GM19467 (cell line): ENCODE measurements around the gene TARBP2.
A peak's percentile ranks its signal among the peaks of the same experiment; 100 is the strongest.

Experiments used
- ATAC-seq: cut with Tn5 transposase; IDR thresholded peaks from one replicate; pipeline ENCODE4 v1.9.1; 2021; ENCODE audit warnings: mild to moderate bottlenecking, moderate library complexity; ENCODE audit not compliant: unreplicated experiment

TARBP2 gene

DNA sequence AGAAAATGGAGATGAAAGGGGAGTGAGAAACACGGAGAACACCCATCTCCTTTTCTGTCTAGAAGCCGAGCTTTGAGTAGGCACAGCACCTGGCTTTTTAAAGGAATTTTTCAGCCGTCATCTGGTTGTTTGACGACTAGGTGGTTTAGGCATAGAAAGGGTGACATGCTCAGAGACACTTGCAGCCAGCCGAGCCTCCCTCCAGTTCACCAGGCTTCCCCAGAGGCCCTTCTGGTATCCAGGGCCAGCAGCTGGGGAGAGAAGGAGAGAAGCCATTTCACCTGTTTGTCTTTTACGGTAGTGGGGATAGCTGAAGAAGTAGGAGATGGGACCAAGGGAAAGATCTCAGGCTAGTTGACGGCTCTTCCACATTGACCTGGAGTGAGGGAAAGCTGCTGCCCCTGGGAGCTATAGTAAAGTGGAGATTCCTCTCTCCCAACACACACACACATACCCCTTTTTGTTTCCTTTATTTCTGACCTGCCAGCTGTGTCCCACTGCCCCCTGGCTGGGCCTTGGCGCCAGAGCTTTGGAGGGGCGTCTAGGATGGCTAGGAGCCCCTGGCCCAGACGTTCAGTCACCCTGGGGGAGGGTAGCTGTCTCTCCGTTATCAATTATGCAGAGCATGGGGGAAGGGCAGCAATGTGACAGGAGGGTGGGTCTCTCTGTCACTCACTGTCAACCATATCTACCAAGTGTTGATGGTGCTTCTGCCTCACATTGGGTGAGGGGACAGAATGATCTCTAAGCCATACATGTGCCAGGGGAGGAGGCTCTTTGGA is 7.3 kb upstream of the TARBP2 start:
- ATAC-seq: no peak

GRCh38 chr12:53495903-53496751 is 5.0 kb upstream of the TARBP2 start:
- ATAC-seq: no peak

GRCh38 chr12:53496752-53497032 is 4.4 kb upstream of the TARBP2 start:
- no peak for ATAC-seq

DNA sequence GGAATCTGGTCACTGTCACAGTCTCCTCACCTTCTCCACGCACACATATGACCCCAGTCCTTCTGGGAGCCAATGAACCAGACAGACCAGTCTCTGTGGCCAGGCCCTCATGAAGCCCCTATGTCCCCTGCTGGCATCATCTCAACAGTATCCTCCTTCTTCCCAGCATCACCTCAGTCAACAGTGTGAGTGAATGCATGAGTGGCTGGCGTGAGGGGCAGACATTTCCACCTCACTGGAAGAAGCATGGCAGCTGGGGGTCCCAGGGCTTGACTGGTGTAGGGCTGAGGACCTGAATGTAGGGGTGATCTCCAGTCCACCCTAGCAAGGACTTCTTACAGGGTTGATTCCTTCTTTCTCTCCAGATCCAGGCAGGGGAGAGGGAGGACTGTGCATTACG is 3.6 kb upstream of the TARBP2 start:
- no peak for ATAC-seq

DNA sequence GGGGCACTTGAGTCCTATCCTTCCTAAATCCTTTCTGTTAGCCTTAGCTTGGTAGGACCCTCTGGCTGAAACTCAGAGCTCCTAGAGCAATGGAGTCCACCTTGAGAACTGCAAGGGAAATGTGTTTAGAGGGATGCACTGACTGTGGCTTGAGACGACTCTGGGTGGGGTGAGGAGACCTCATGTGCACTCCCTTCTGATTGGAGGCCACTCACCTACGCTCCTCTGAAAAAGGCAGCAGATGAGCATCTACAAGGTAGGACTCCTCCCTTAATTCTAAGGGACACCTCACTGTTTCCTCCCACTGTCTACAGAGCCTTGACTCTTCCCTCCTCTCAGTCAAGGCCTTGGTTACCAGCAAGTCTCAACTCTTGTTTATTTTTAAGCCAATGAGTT is 2.9 kb upstream of the TARBP2 start:
- no peak for ATAC-seq

DNA sequence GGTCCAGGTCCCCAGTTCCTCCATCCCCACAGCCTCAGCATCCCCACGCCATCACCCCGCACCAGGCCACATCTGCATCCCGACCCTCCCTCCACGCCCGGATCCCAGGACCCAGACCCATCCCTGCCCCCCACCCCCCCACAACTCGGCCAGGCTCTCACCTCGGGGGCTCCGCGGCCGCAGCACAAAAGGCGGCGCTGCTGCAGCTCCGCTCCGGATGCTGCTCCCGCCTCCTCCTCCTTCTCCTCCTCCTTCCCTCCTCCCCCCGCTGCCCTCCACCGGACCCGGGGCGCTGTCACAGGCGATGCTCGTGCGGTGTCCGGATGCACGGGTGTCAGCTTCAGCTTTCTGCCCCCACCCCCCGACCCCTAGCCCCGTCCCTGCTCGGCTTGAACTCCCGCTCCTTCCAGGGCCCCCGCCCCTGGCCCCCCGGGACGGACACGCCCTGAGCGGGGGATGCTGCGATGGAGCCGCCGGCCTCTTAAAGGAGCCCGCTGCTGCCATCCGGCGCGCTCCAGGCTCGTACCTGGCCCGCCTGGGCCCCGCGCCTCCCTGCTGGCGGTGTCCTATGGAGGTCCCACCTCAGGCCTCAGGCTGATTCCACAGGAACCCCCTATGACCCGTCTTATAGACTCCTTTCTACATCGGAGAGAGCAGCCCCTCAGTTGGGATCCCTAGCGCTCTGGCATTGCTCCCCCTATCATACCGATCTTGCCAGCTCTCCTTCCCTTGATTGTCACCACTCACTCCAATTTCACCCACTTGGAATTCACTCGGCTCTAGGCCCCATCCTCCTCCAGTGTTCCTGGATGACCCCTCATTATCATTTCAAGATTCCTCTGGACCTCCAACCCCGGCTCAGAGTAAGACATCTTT is 1.6 kb upstream of the TARBP2 start, which contains the start of gene MAP3K12:
Gene MAP3K12 (minus strand): TSS at position 193 of the 876 bp plus-strand sequence. CDS start 12,067 bp downstream, outside the sequence.
- ATAC-seq: no peak

DNA sequence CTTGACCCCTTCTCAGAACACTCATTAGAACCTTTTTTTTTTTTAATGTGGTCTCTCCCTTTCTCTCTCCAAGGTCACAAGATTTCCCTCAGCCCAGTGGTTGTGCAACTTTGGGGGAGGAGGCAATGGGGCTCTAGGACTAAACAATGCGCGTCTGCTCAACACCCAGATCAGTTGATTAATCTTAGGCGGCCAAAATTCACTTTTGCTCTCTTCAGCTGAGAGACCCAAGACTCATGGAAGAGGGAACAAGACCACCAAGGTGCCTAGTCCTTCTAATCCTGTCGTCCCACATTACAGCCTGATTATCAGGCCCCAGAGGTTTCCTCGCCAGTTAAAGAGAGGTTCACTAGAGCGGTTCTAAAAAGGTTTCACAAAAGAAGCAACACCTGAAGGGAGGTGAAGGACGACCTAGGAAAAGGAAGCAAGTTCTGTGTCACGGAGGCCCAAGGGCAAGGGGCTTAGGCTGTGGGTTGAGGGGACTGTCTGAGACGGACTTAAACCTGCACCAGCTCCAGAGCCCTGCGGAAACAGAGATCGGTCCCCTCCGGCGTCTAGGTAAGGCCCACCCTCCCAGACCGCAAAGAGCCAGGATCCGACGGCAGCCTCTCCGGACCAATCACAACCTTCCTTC is 824 bp upstream of the TARBP2 start:
- no peak for ATAC-seq

DNA sequence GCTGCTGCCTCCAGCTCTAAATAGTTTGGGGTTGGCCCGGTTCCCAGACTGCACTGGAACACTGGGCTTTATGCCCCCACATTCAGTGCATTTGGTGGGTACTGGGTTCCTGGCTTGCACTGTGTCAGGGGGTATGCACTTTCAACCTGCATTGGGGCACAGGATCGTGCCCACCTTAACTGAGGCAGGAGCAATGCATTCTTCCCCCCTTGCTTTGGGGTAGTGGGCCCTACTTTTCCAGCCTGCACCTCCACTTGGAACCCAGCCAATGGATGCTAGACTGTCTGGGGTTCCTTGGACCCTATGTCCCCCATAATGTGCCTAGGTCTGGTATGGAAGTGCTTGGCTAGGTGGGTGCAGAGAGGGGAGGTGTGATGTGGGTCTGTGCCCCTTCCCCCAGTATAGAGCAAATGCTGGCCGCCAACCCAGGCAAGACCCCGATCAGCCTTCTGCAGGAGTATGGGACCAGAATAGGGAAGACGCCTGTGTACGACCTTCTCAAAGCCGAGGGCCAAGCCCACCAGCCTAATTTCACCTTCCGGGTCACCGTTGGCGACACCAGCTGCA is 615 bp downstream of the TARBP2 start:
- no peak for ATAC-seq

- no peak for ATAC-seq
These were observed 1.2 kb downstream of the TARBP2 start for GRCh38 chr12:53502331-53502730.

DNA sequence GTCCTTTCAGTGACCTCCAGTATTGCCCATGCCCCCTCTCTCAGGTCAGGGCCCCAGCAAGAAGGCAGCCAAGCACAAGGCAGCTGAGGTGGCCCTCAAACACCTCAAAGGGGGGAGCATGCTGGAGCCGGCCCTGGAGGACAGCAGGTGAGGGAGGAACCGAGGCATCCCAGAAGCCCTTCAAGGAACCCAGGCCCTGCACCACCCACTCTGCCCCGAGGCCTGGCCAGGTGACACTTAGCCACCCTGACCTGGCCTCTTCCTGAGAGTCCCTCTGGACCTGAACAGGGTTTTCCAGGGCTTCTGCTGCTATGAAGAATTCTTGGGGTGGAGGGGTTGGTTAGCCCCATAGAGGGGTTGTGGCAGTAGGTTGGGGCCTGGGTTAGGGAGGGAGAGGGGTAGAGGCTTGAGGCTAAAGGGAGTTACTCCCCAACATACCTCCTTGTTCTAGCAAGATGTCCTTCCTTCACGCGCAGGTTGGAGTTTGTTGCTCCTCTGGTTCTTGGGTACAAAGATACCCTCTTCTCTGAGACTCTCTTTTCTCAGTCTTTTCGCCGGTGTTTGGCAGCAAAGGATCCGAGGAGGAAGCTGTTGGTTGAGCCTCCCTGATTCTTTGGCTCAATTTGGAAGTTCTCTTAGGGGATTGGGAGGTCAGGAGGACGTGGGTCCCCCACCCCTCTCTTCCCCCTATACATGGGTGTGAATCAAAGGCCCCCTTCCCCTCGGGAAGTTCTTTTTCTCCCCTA is 2.1 kb downstream of the TARBP2 start:
- ATAC-seq: no peak

DNA sequence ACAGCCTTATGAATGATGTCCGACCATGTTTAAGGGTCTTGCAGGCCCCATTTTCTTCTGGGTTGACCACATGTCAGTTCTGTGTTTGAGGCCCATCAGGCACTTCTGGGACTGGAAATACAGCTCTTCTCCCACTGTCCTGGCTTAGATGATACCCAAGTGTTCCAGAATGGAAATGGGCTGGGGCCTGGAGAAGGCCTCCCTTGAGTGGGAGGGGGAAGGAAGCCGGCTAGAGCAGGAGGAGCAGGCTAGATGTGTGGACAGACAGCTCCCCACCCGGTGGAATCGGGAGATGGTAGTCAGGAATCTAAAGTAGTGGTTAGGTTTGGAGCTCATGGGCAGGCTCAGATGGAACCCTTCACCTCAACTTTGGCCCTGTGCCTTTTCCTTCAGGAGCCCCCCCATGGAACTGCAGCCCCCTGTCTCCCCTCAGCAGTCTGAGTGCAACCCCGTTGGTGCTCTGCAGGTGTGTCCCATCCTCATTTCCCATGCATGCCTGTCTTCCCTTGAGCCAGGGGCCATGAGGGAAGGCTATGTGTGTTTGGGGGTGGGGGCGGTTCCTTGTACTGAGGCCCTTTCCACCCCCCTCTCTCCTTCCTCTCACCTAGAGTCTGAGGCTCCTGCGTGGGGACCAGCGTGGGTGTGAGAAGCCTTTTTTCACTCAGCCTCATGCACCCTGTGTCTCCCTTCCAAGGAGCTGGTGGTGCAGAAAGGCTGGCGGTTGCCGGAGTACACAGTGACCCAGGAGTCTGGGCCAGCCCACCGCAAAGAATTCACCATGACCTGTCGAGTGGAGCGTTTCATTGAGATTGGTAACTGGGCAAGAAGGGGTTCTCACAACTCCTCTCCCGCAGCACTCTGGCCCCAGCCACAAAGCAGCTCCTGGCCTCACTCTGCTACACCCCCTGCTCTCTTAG is 3.2 kb downstream of the TARBP2 start:
- ATAC-seq: no peak

DNA sequence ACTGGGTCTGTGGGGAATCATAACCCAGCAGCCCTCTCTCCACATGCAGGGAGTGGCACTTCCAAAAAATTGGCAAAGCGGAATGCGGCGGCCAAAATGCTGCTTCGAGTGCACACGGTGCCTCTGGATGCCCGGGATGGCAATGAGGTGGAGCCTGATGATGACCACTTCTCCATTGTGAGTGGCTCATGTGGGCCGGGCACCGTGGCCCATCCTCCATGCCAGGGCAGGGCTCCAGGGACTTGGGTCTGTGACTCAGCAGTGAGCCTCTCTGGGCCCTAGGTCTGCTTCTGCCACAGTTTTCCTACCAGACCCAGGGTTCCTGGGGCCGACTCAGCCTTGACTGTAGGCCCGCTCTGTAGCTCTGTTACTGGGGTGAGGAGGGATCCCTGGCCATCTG is 4.0 kb downstream of the TARBP2 start:
- ATAC-seq: no peak

GRCh38 chr12:53505555-53506449 is 4.7 kb downstream of the TARBP2 start:
- ATAC-seq: no peak

- no peak for ATAC-seq
These were observed 5.3 kb downstream of the TARBP2 start for GRCh38 chr12:53506450-53506785.

- ATAC-seq: no peak
These were observed 6.0 kb downstream of the TARBP2 start, which contains the start of gene NPFF for GRCh38 chr12:53506881-53507602. Gene NPFF (minus strand): TSS chr12:53507484. CDS start chr12:53507474, 10 bp downstream.

GRCh38 chr12:53507603-53507885 is 6.5 kb downstream of the TARBP2 start:
- no peak for ATAC-seq

DNA sequence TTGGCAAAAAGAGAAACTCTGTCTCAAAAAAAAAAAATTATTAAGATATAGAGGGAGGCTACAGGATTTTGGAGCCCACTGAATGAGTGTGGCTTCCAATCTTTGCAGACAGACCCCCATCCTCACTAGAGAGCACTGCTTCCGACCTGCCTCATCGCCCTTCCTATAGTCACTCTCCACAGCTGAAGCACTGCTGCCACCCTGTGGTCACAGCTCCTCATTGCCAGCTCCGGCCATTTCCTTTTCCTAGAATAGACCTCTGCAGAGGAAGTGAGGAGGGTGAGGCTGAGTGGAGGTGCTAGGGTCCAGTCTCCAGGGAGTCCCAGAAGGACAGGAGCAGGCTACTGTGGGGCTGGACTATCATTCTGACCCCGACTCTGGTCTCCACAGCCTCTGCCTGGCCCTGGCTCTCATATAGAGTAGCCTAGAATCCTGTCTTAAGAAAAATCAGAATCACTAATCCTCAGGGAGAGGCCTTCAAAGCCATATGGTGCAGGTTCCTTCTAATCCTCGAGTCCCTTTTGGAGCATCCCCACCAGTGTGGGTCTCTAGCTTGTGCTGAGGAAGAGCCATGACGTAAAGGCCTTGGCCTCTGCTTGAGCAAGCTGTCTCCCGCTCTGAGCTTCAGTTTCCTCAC is 7.6 kb downstream of the TARBP2 start:
- peak; percentile 72 for ATAC-seq
